Fibroblast of the conjunctiva (primary cell): Measurements from ENCODE around the gene SCARB1.
"Not testable (repeated sequence)": the region's sequence is repeated elsewhere in the genome, so short reads cannot be mapped to it uniquely, and the experiment has no call there.

ENCODE experiments used
- DNase-seq: peaks from one replicate; pipeline ENCODE4 v3.0.0-alpha.2; 2010; ENCODE audit warnings: low read depth

SCARB1 gene

DNA sequence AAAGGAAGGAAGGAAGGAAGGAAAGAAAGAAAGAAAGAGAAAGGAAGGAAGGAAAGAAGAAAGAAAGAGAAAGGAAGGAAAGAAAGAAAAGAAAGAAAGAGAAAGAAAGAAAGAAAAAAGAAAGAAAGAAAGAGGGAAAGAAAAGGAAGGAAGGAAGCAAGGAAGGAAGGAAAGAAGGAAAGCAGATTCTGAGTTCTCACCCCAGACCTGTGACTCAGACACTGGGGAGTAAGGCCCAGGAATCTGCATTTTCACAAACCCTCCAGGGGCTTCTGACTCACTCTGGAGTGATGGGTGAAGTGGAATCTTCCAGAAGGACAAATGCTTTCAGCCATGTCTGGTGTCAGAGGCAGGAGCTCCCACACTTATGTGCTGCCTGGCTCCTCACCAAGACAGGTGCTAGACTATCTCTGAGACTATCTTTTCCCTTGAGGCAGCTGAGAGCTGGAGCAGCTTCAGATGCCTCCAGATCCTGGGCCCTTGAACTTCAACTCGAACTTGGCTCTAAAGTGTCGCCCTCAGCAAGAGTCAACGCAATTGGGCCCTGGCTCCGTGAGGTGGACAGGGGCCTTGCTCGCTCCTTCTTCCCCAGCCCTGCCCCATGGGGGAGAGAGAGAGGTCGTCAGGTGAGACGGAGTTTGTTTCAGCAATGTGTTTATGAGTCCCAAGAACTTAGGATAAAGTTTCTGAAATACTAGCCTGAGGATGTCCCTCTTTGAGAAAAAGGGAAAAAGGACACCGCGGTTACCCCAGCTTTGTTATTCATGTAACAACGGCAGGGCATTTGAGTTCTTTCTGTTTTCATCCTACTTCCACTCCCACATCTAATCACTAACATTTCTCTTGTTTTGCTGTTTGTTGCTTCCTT is 19.8 kb upstream of the SCARB1 start:
- no peak for DNase-seq

DNA sequence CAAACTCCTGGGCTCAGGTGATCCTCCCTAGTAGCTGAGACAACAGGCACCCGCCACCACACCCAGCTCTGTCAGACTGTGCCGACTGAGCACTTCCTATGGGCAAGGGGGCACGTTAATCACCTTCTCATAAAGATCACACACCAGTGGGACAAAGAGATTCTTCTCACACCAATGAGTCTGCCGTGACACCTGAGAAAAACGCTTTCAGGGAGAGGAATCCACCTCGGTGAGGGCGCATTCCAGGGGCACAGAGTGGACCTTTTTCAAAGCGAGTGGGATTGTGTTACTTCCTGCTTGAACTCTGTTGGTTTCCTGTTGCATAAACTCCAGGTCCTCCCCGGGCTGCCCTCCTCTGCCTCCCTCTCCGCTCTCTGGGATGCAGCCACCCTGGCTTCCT is 17.5 kb upstream of the SCARB1 start:
- DNase-seq = no peak

DNA sequence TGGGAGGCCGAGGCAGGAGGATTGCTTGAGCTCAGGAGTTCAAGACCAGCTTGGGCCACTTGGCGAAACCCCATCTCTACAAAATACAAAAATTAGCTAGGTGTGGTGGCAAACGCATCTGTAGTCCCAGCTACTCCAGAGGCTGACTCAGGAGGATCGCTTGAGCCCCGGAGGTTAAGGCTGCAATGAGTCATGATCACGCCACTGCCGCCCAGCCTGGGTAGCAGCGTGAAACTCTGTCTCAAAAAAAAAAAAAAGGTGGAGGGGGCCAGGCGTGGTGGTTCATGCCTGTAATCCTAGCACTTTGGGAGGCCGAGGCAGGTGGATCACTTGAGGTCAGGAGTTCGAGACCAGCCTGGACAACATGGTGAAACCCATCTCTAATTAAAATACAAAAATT is 16.7 kb upstream of the SCARB1 start:
- not testable (repeated sequence) for DNase-seq

DNA sequence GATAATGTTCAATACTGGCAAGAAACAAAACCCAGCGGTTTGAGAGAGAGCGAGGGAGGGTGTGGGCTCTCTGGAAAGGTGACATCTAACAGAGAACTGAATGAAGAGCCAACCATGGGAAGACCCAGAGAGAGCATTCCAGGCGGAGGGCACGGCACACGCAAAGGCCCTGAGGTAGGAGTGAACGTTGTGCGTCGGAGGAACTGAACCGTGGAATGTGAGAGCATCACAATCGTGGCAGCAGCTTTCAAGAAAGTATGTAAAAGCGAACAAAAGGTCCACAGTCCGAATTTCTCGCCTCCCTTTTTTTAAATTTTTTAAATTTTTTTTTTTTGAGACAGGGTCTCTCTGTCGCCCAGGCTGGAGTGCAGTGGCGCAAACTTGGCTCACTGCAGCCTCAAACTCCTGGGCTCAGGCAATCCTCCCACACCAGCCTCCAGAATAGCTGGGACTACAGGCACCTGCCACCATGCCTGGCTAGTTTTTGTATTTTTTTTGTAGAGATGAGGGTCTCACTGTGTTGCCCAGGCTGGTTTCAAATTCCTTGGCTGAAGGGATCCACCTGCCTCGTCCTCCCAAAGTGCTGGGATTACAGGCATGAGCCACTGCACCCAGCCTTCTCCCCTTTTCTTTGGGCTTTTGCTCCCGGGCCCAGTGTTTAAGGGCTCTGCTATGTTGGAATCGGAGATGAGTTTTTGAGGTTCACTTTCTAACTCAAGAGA is 15.3 kb upstream of the SCARB1 start:
- DNase-seq = no peak

DNA sequence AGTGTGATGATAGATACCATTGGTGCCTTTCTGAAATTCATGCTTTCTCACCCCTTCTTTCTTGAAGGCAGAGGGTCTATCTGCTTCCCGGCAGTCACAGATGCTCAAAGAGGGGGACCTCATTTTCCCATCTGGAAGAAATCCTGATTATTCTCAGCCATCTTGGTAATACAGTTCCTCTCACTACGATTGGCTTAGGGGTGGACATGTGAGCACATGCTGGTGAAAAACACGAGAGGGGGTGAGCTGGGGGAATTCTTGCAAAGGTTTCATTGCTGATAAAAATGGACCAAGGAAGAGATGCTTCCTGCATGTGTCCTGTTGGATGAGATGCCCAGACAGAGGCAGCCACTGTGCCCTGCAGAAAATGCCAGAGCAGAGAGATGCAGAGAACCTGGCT is 13.8 kb upstream of the SCARB1 start:
- DNase-seq = no peak

DNA sequence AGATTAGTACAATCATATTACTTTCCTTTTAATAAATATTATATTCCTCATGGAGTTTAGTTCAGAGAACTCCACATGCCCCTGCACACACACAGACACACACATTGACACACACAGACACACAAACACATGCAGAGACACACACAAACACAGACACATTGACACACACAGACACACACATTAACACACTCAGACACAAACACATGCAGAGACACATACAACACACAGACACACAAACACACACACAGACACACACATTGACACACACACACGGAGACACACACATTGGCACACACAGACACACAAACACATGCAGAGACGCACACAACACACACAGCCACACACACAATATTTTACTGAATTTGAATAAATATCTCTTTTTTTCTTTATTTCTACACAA is 12.5 kb upstream of the SCARB1 start:
- no peak for DNase-seq

DNA sequence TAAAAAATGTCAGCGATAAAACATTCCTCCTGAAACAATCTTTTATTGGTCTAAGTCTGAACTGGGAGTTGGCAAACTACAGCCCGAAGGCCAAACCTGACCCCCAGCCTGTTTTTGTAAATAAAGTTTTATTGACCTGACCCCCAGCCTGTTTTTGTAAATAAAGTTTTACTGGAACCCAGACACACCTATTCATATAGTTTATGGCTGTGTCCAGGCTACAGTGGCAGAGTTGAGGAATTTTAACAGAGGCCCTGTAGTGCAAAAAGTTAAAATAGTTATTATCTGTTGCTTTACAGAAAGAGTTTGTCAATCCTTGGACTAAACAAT is 12.1 kb upstream of the SCARB1 start:
- no peak for DNase-seq

DNA sequence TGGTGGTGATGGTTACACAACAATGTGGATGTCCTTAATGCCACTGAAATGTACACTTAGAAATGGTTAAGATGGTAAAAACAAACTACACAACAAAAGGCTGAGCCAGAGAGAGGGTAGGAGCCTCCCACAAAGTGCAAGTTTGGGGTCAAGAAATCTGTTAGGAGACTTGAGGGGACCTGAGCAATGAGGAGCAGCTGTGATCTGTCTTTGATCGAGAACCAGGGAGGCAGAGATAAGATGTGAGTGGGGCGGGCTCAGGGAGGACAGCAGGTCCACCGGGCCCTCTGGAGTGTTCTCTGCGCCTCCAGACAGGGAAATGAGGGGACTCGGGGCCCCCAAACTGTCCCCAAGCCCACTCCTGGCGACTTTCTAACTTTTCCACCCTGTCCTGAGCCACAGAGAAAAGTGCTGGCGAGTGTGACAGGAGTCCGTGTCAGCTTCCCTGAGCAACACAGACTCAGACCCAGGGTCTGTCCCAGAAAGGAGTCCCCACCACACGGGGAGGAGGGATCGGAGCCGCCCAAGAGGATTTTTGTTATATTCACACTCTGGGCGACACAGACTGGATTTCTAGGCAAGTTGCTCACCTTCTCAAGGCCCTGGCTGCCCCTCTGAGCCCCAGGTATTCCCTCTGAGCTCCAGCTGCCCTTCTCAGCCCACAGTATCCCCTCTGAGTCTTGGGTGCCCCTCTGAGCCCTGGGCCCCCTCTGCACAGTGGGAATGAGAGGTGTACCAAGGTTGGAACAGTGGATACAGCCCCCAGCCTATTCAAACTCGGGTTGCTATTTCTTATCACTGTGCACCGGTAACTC is 11.5 kb upstream of the SCARB1 start:
- no peak for DNase-seq

DNA sequence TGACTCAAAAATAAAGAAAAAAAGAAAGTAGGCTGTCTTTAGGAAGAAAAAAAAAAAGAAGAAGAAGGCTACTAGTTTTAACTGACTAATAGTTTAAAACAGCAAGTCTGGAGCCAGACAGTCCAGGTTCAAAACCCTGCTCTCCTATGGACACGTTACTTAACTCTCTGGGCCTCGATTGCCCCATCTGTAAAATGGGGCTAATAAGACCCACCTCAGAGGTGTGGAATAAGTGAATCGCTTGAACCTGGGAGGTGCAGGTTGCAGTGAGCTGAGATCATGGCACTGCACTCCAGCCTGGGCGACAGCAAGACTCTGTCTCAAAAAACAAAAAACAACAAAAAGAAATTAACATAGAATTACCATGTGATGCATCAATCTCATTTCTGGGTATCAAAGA is 10.5 kb upstream of the SCARB1 start:
- no peak for DNase-seq

DNA sequence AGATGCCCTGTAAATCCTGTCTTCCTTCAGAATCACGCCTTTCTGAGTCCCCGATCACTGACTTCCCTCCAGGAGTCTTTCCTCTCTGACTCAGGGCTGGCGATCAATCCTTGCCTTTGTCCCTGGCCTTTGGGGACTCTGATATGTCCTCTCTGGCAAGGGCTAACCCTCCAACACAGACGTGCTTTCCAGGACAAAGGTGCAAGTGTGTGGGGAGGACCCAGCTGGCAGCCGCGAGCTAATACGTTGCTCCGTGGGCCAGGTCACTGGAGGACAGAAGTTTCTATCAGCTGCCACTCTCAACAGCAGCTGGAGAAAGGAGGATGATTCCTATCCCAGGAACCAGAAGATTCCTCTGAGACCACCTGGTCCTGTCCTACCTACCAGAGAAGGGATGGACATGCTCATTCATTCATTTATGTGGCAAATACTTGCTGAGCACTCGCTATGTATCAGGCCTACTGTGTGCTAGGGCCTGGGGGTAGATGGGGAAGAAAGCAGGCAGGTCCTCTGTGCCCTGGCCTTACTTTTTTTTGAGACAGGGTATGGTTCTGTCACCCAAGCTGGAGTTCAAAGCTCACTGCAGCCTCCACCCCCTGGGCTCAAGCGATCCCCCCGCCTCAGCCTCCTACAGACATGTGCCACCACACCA is 8.5 kb upstream of the SCARB1 start:
- DNase-seq = no peak

DNA sequence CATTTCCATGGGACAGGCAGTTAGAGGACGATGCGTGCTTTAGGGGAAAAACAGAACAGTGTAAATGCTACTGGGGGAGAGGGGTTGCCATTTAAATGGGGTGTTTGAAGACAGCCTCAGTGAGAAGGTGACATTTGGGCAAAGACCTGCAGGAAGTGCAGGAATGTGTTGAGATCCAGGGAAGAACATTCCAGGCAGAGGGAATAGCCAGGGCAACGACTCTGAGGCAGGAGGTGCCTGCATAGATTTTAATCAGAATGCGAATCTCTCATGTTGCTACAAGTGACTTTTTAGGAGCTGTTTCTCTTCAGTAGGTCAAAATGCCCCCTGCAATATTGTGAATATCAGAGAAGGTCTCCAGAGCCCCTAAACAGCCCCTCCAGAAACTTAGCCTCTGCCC is 7.6 kb upstream of the SCARB1 start:
- DNase-seq = no peak

DNA sequence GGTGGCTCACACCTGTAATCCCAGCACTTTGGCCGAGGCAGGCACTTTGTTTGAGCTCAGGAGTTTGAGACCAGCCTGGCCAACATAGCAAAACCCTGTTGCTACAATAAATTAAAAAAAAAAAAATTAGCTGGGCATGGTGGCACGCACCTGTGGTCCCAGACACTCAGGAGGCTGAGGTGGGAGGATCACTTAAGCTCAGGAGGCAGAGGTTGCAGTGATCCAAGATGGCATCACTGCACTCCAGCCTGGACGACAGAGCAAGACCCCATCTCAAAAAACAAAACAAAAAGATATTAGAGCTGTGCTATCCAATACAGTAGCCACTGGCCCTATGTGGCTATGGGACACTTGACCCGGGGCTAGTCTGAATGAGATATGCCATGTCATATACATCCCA is 6.9 kb upstream of the SCARB1 start:
- DNase-seq = no peak

DNA sequence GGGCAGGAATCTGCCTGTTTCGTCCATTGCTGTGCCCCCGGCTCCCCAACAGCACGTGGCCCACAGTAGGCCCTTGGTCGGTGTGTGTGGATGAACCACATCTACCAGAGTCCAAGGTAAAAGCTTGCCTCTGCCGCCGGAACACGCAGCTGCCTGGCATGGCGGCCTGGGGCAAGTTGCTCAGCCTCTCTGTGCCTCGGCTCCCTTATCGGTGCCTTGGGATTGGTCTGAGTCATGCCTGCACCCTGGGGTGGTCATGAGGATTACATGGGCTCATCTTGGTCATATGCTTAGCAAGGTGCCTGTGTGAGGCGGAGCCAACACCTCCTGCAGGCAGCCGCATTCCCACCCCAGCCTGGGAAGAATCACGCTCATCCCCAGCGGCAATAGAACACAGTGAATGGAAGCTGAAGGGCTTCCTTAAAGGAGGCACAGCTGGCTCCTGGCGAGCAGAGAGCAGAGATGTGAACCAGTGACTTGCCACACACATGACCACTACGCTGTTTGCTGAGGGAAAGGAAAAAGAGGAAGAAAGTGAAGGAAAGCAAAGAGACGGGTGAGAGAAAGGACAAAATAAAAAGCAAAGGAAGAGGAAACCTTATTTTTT is 5.5 kb upstream of the SCARB1 start:
- DNase-seq = no peak

DNA sequence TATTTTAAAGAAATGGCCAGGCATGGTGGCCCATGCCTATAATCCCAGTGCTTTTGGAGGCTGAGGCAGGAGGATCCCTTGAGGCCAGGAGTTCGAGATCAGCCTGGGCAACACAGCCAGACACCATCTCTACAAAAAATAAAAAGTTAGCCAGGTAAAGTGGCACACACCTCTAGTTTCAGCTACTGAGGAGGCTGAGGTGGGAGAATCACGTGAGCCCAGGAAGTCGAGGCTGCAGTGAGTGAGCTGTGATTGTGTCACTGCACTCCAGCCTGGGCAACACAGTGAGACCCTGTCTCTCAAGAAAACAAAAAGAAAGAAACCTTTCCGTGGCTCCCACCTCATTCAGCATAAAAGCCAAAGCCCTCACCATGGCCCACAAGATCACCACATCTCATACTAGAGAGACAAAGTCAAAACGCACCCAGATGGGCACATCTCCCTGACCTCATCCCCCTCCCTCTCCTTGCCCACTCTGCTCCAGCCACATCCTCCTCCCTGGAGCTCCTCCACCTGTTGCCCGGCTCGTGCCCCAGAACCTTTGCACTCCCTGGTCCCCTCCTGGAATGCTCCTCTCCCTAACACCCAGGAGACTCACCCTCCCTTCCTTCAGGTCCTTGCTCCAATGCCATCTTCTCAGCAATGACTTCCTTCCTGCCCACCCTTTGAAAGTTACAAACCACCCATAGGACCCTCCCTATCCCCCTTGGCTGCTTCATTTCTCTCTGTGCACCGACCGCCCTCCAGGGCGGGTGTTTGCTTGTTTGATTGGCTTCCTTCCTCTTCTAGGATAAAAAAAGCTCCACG is 4.8 kb upstream of the SCARB1 start:
- DNase-seq = no peak

DNA sequence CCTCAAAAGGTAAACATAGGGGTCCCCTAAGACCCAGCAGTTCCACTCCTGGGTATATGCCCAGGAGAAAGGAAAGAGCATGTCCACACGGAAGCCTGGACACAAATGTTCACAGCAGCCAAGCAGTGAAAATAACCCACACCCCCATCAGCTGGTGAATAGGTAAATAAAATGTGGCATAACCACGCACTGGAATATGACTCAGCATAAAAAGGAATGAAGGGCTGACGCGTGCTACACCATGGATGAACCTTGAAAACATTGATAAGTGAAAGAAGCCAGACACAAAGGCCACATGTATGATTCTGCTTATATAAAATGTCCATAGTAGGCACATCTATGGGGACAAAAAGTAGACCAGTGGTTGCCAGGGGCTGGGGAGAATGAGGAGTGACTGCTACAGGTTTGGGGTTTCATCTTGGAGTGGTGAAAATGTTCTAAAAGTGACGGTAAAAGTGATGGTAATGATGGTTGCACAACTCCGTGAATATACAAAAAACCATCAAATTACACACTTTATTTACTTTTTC is 3.8 kb upstream of the SCARB1 start:
- no peak for DNase-seq

DNA sequence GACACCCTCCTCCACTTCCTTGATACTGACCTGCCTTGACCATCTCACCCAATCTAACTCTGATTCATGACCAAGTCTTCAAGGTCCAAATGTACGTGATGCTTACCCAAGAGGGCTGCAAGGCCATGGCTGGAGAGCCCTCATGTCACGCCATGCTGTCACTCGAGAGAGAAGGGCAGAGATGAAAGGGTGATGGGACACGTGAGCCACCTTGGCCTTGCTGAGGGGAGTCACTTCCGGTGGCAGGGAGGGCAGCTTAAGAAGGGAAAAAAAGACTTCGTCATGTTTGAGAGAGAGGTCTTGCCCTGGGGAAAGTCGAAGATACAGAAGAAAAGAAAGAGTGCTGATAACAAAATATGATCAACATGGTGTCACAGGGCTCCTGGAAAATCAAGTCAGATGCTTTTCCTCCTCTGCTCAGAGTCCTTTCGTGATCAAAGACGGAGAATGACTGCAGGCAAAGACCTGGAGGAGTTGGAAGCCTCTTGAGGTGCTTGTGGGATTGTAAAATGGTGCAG is 3.3 kb upstream of the SCARB1 start:
- DNase-seq = no peak

DNA sequence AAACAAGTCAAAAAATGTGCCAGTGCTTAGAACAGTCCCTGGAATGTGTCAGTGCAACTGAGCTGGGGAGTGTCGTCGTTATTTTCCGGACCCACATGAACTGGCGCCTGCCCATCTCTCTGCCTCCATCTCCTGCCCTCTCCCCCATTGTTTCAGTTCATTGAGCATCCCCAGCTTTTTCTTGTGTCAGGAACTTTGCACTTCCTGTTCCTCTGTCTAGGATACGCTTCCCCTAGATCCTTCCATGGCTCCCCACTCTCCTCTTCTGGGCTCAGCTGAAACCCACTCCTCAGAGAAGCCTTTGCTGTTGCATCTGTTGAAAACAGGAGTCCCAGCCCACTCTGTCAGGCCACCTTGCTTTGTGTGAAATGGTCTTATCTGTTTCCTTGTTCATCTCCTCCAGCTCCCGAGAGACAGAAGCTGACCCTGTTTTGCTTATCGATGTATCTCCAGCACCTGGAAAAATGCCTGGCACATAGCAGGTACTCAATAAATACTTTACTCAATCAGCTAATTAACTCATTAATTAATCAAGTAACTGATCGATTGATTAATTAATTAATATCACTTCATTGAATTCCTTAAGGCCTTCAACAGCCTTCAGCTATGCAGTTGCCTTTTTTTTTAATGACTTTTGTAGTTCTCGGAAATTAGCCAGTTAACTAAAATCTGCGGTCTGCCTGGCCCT is 2.7 kb upstream of the SCARB1 start:
- DNase-seq = no peak

DNA sequence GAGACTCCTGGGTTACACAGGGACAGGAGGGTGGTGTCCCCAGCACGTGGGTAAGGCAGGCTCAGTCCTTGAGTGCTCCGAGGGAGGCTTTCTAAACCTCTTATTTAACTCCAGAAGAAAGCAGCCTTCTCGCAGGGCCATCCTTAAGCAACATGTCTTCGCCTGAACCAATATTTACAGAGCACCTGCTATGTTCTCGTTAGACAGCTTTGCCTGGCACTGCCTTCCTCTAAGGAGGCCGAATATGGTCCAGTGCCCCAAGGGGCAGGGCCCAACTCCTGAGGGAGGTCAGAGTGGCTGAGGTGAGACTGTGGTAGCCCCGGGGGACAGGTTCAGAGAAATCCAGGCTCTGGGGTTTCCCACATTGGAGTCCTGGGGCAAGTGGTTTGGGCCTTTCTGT is 2.1 kb upstream of the SCARB1 start:
- DNase-seq = no peak

DNA sequence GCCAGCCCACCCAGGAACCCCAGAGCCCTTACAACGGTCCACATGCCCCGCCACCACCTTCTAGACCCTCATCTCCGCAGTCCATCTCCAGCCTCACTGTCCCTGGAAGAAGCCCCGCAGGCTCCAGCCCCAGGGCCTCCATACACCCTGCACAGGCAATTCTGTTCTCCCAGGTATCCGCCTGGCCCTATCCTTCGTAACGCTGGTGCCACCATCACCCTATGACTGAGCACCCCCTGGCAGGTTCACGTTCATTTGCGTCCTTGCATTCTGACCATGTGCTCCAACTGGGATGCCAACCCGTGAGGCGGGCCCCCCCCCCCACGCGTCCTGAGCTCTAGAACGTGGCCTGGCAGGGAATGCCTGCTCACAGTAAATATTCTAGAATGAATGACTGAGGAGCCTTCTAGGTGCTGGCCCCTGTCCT is 675 bp upstream of the SCARB1 start:
- DNase-seq = no peak
